Measurements from ENCODE around the gene MYB. TPM values are rescaled to one million over a fixed set of nuclear protein-coding genes. Genes with fewer than 3 reads are reported as not detected.

Gene MYB
- total RNA-seq, 6 experiments from 2014 or later, result 0.11 to 0.51 (median 0.33) TPM; not detected in 1

DNA sequence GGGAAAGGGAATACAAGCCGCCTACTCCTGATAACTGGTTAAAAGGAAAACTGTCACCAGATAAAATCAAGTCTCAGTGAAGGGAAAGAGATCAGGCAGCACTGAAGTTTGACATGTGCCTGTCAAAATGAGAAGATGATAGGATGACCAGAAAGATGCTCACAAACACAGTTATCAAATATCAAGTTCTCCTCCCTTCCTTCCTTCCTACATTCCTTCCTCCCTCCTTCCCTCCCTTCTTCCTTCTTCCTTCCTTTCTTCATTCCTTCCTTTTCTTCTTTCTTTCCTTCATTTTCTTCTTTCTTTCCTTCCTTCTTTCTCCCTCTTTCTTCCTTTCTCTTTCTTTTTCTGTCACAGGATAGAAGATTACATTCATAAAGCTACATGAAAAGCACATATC, 55.2 kb downstream of the MYB start:
- DNase-seq, result no peak
- Histone ChIP-seq H3K4me1 (no peaks in the 10 kb centered on the region), H3K27ac (no peak overlapping the region), H3K9me3 (no peaks in the 10 kb centered on the region), H3K4me3 (no peak overlapping the region), H3K27me3 (no peaks in the 10 kb centered on the region), H3K36me3 (no peaks in the 10 kb centered on the region)
- 77% methylated on average over 1 of the region's 1 CpG for WGBS (ENCODE audit: insufficient coverage, low coverage, low lambda C conversion rate, missing lambda C conversion rate)
- intact Hi-C loops (cut with DNase I), result no loop called here
- no peak for TF ChIP-seq POLR2A (IDR thresholded peaks at IDR 0.05)
- TF ChIP-seq, protein P1, sequence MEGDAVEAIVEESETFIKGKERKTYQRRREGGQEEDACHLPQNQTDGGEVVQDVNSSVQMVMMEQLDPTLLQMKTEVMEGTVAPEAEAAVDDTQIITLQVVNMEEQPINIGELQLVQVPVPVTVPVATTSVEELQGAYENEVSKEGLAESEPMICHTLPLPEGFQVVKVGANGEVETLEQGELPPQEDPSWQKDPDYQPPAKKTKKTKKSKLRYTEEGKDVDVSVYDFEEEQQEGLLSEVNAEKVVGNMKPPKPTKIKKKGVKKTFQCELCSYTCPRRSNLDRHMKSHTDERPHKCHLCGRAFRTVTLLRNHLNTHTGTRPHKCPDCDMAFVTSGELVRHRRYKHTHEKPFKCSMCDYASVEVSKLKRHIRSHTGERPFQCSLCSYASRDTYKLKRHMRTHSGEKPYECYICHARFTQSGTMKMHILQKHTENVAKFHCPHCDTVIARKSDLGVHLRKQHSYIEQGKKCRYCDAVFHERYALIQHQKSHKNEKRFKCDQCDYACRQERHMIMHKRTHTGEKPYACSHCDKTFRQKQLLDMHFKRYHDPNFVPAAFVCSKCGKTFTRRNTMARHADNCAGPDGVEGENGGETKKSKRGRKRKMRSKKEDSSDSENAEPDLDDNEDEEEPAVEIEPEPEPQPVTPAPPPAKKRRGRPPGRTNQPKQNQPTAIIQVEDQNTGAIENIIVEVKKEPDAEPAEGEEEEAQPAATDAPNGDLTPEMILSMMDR (IDR thresholded peaks at IDR 0.05), result no peak
- no peak for ATAC-seq

DNA sequence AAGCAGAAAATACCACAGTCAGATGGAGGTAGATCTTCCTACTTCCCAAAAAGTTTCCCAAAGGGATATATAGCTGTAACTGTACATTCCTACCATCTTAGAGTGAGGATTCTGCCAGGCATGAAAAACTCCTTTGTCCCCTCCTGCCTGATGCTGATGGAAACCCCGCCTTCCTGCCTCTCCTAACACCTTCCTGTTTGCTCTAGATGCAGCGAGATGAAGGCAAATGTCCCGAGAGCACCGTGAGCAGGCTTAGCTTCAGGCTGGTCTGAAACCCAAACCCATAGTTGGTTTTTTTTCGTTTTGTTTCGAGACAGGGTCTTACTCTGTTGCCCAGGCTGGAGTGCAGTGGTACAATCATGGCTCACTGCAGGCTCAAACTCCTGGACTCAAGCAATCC, 55.6 kb downstream of the MYB start:
- DNase-seq, result no peak
- 40% methylated on average over 5 of the region's 6 CpGs for WGBS (ENCODE audit: insufficient coverage, low coverage, low lambda C conversion rate, missing lambda C conversion rate)
- Histone ChIP-seq H3K36me3 (no peaks in the 10 kb centered on the region), H3K27ac (no peak overlapping the region), H3K9me3 (no peaks in the 10 kb centered on the region), H3K4me3 (no peak overlapping the region), H3K4me1 (no peaks in the 10 kb centered on the region), H3K27me3 (no peaks in the 10 kb centered on the region)
- no peak for ATAC-seq
- intact Hi-C loops (cut with DNase I), result no loop called here
- no peak for TF ChIP-seq POLR2A (IDR thresholded peaks at IDR 0.05)
- TF ChIP-seq, protein P1 (IDR thresholded peaks at IDR 0.05), result no peak

DNA sequence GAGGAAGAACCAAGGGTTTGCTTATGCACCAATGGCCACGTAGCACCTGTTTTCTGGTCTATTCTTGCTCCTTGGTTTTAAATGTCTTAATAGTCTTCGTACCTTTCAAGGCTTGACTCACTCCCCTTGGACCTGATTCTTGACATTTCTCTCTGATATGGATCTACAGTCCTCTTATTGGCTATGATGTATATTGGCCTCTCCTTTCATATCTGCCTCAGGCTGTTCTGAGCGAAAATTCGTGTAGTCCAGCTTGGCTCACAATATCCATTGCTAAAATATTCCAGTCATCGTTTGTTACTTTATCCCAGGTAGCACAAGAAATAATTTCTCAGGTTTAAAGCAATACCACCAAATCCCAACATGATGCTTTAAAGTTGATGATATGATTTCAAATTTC, 59.6 kb downstream of the MYB start:
- Histone ChIP-seq H3K4me3 (no peak overlapping the region), H3K4me1 (no peaks in the 10 kb centered on the region), H3K27me3 (no peaks in the 10 kb centered on the region), H3K9me3 (no peaks in the 10 kb centered on the region), H3K27ac (no peak overlapping the region), H3K36me3 (no peaks in the 10 kb centered on the region)
- TF ChIP-seq, protein P1 (IDR thresholded peaks at IDR 0.05), result no peak
- no peak for TF ChIP-seq POLR2A (IDR thresholded peaks at IDR 0.05)
- WGBS (ENCODE audit: insufficient coverage, low coverage, low lambda C conversion rate, missing lambda C conversion rate), result 77% methylated on average over 5 of the region's 5 CpGs
- intact Hi-C loops (cut with DNase I), result no loop called here
- ATAC-seq, result no peak
- no peak for DNase-seq

DNA sequence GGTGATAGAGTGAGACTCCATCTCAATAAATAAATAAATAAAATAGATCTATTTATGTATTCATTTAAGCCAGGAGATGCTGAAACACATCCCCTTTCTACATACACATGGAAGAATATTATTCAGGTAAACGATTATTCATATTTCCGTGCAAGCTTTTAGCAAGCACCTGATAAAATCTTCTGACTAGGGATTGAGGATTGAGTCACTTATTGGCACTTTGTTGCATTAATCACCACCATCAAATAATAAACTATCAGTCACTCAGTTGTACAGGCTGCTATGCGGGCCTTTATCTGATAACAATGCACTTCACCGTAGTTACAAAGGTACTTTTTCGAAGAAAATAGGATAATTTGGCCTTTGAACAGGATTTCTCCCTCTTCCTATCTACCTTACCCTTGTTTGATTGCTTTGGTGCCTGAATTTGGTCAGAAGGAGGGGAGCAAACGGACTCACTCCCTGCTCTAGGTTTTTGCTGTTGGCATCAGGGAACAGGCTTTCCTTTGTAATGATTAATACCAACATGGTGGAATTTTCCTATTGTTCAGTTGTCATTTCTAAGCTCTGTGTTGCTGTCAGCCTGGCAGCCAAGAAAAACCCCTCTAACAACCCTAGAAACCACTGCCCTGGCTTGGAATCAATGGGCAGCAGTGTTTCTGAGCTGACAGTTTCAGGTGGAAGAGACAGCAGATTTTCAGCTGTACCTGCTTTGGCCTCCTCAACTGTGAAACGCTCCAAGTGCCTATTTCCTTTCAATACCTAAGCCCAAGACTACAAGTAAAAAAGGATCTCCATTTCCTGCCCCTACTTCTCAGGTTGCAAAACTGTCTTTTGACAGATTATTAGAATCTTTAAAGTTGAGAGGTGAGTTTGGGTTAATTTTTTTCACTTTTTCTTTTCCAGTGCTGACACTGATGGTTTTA, 63.0 kb downstream of the MYB start:
- intact Hi-C loops (cut with DNase I), result no loop called here
- H3K36me3 ChIP-seq, result no peaks in the 10 kb centered on the region
- no peaks in the 10 kb centered on the region for H3K27me3 ChIP-seq
- H3K4me1 ChIP-seq, result no peaks in the 10 kb centered on the region
- H3K9me3 ChIP-seq, result no peaks in the 10 kb centered on the region
- DNase-seq (no peak), ATAC-seq (no peak)
- H3K4me3 ChIP-seq, result no peak overlapping the region
- no peak overlapping the region for H3K27ac ChIP-seq
- WGBS (ENCODE audit: insufficient coverage, low coverage, low lambda C conversion rate, missing lambda C conversion rate), result 88% methylated on average over 7 of the region's 7 CpGs
- no peak for TF ChIP-seq POLR2A (IDR thresholded peaks at IDR 0.05)
- TF ChIP-seq, protein P1 (IDR thresholded peaks at IDR 0.05), result no peak
